ENCODE results near the gene LIPC. TPM values are rescaled to one million over a fixed set of nuclear protein-coding genes. Genes with fewer than 3 reads are reported as not detected.
A peak's percentile ranks its signal among the peaks of the same experiment; 100 is the strongest.

Gene LIPC
- total and polyA plus RNA-seq, 2 donors (not counting 1 experiment from before 2014, with no cell fraction given): 0.82 to 4.0 TPM

- Histone ChIP-seq H3K4me2 (ENCODE audit: extremely low read depth, insufficient read depth, low read length) (no peak overlapping the region), H3K27ac (ENCODE audit: insufficient read depth, low read length) (no peak overlapping the region), H4K20me1 (ENCODE audit: control insufficient read depth, extremely low read depth, insufficient read depth, low read length) (no peaks in the 10 kb centered on the region), H3K4me3 (replicated peaks in 1 of 4; ENCODE audit: control extremely low read depth in 1 of 4, insufficient read depth in 1 of 4, low read depth in 3 of 4, low read length in 4 of 4) (no peak overlapping the region), H3K27me3 (ENCODE audit: control insufficient read depth, insufficient read depth, low read length) (no peaks in the 10 kb centered on the region), H3K9ac (ENCODE audit: insufficient read depth, low read length) (no peak overlapping the region), H3K4me1 (ENCODE audit: control insufficient read depth, extremely low read depth, insufficient read depth, low read length) (peaks cover 32% of the 10 kb centered on the region), H2AFZ (ENCODE audit: low read length) (no peak overlapping the region), H3K36me3 (ENCODE audit: control insufficient read depth, insufficient read depth, low read length) (no peaks in the 10 kb centered on the region), H3K9me3 (ENCODE audit: control insufficient read depth, insufficient read depth, low read depth, low read length) (no peaks in the 10 kb centered on the region), H3K79me2 (ENCODE audit: control insufficient read depth, insufficient read depth, low read length) (no peaks in the 10 kb centered on the region)
- no peak for DNase-seq (ENCODE audit: low read depth in 2 of 2)
- TF ChIP-seq EZH2 (IDR thresholded peaks at IDR 0.05; ENCODE audit: low read length, missing control alignments): no peak
- no peak for TF ChIP-seq CTCF (conservative IDR thresholded peaks at IDR 0.05 in 1 of 2, IDR thresholded peaks at IDR 0.05 in 1 of 2; ENCODE audit: low read depth in 1 of 2, low read length in 2 of 2)
Measured at GRCh38 chr15:58548308-58549012, 116.7 kb downstream of the LIPC start.

GRCh38 chr15:58549013-58549784, 117.4 kb downstream of the LIPC start:
- Histone ChIP-seq H3K27me3 (ENCODE audit: control insufficient read depth, insufficient read depth, low read length) (no peaks in the 10 kb centered on the region), H3K4me2 (ENCODE audit: extremely low read depth, insufficient read depth, low read length) (no peak overlapping the region), H3K9me3 (ENCODE audit: control insufficient read depth, insufficient read depth, low read depth, low read length) (no peaks in the 10 kb centered on the region), H3K27ac (ENCODE audit: insufficient read depth, low read length) (no peak overlapping the region), H2AFZ (ENCODE audit: low read length) (peak overlapping the region; percentile 2), H3K36me3 (ENCODE audit: control insufficient read depth, insufficient read depth, low read length) (no peaks in the 10 kb centered on the region), H3K4me3 (replicated peaks in 1 of 4; ENCODE audit: control extremely low read depth in 1 of 4, insufficient read depth in 1 of 4, low read depth in 3 of 4, low read length in 4 of 4) (no peak overlapping the region), H3K9ac (ENCODE audit: insufficient read depth, low read length) (no peak overlapping the region), H3K4me1 (ENCODE audit: control insufficient read depth, extremely low read depth, insufficient read depth, low read length) (peaks cover 32% of the 10 kb centered on the region), H4K20me1 (ENCODE audit: control insufficient read depth, extremely low read depth, insufficient read depth, low read length) (no peaks in the 10 kb centered on the region), H3K79me2 (ENCODE audit: control insufficient read depth, insufficient read depth, low read length) (no peaks in the 10 kb centered on the region)
- peak in 1 of 2 donors; percentile 47 for DNase-seq (ENCODE audit: low read depth in 2 of 2)
- TF ChIP-seq EZH2 (IDR thresholded peaks at IDR 0.05; ENCODE audit: low read length, missing control alignments) (no peak), CTCF (conservative IDR thresholded peaks at IDR 0.05 in 1 of 2, IDR thresholded peaks at IDR 0.05 in 1 of 2; ENCODE audit: low read depth in 1 of 2, low read length in 2 of 2) (no peak)

GRCh38 chr15:58549785-58550074, 117.9 kb downstream of the LIPC start:
- no peak overlapping the region for H3K27ac ChIP-seq (ENCODE audit: insufficient read depth, low read length)
- peaks cover 32% of the 10 kb centered on the region for H3K4me1 ChIP-seq (ENCODE audit: control insufficient read depth, extremely low read depth, insufficient read depth, low read length)
- H3K27me3 ChIP-seq (ENCODE audit: control insufficient read depth, insufficient read depth, low read length): no peaks in the 10 kb centered on the region
- H3K36me3 ChIP-seq (ENCODE audit: control insufficient read depth, insufficient read depth, low read length): no peaks in the 10 kb centered on the region
- H3K9me3 ChIP-seq (ENCODE audit: control insufficient read depth, insufficient read depth, low read depth, low read length): no peaks in the 10 kb centered on the region
- H2AFZ ChIP-seq (ENCODE audit: low read length): no peak overlapping the region
- DNase-seq (ENCODE audit: low read depth in 2 of 2): no peak
- H3K4me3 ChIP-seq (replicated peaks in 1 of 4; ENCODE audit: control extremely low read depth in 1 of 4, insufficient read depth in 1 of 4, low read depth in 3 of 4, low read length in 4 of 4): no peak overlapping the region
- H3K79me2 ChIP-seq (ENCODE audit: control insufficient read depth, insufficient read depth, low read length): no peaks in the 10 kb centered on the region
- H3K9ac ChIP-seq (ENCODE audit: insufficient read depth, low read length): no peak overlapping the region
- H4K20me1 ChIP-seq (ENCODE audit: control insufficient read depth, extremely low read depth, insufficient read depth, low read length): no peaks in the 10 kb centered on the region
- TF ChIP-seq CTCF (conservative IDR thresholded peaks at IDR 0.05 in 1 of 2, IDR thresholded peaks at IDR 0.05 in 1 of 2; ENCODE audit: low read depth in 1 of 2, low read length in 2 of 2) (no peak), EZH2 (IDR thresholded peaks at IDR 0.05; ENCODE audit: low read length, missing control alignments) (no peak)
- no peak overlapping the region for H3K4me2 ChIP-seq (ENCODE audit: extremely low read depth, insufficient read depth, low read length)
